ENCODE data around the gene PDGFRB. TPM values are rescaled to one million over a fixed set of nuclear protein-coding genes. Genes with fewer than 3 reads are reported as not detected.
"Not testable (repeated sequence)": the region's sequence is repeated elsewhere in the genome, so short reads cannot be mapped to it uniquely, and the experiment has no call there.

Gene PDGFRB
- total RNA-seq, 1 donor from 2014 or later, result 74.8 TPM

DNA sequence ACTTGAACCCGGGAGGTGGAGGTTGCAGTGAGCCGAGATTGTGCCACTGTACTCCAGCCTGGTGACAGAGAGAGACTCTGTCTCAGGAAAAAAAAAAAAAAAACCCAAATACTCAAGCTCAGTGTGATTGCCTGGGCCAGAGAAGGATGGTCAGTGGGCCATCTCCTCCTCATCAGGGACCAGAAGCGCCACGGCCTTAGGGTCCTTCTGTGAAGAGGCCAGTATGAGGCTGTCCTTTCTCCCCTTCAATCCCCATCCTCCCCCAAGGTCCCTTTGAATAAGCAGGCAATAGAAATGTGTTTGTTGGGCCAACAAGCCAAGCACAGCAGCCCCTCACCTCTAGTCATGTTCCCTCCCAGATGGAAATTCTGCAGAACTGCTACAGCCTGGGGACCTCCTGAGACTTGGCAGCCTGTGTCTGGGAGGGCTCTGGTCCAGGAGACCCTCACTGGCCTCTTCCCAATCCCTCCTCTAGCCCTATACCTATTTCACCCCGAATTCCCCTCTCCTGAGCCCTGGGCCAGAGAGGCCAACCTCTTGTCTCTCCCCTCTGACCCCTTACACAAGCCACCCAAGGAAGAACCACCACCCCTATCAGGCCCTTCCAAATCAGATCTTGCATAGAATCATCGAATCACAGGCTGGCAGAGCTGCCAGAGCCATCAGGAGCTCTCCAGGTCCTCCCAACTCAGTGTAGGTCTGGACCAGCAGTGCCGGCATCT lies 70.3 kb downstream of the PDGFRB start:
- TF ChIP-seq, protein P1, sequence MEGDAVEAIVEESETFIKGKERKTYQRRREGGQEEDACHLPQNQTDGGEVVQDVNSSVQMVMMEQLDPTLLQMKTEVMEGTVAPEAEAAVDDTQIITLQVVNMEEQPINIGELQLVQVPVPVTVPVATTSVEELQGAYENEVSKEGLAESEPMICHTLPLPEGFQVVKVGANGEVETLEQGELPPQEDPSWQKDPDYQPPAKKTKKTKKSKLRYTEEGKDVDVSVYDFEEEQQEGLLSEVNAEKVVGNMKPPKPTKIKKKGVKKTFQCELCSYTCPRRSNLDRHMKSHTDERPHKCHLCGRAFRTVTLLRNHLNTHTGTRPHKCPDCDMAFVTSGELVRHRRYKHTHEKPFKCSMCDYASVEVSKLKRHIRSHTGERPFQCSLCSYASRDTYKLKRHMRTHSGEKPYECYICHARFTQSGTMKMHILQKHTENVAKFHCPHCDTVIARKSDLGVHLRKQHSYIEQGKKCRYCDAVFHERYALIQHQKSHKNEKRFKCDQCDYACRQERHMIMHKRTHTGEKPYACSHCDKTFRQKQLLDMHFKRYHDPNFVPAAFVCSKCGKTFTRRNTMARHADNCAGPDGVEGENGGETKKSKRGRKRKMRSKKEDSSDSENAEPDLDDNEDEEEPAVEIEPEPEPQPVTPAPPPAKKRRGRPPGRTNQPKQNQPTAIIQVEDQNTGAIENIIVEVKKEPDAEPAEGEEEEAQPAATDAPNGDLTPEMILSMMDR (conservative IDR thresholded peaks at IDR 0.05), result no peak
- no peaks in the 10 kb centered on the region for H3K36me3 Mint-ChIP-seq
- H3K4me1 Mint-ChIP-seq (ENCODE audit: unreplicated experiment), result peaks cover 13% of the 10 kb centered on the region
- H3K4me3 Mint-ChIP-seq, result no peak overlapping the region
- peaks cover 20% of the 10 kb centered on the region for H3K27me3 Mint-ChIP-seq
- peak; percentile 43 for DNase-seq (ENCODE audit: extremely low spot score, unreplicated experiment)
- no peaks in the 10 kb centered on the region for H3K9me3 Mint-ChIP-seq
- no peak overlapping the region for H3K27ac Mint-ChIP-seq

DNA sequence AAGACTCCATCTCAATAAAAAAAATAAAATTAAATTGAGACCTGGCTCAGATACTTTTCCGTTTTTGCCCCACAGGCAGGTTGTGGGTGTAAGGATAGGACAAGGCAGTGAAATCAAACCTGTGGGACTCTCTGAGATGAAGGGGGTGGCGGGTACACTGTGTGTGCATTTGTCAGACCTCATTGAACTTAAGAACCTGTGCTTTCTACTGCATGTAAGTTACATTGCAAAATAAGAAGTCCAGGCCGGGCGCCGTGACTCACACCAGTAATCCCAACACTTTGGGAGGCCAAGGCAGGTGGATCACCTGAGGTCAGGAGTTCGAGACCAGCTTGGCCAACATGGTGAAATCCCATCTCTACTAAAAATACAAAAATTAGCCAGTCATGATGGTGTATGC lies 70.9 kb downstream of the PDGFRB start:
- H3K4me3 Mint-ChIP-seq, H3K9me3 Mint-ChIP-seq, H3K27ac Mint-ChIP-seq, H3K36me3 Mint-ChIP-seq: not testable (repeated sequence)
- peaks cover 14% of the 10 kb centered on the region for H3K4me1 Mint-ChIP-seq (ENCODE audit: unreplicated experiment)
- peaks cover 20% of the 10 kb centered on the region for H3K27me3 Mint-ChIP-seq
- peak; percentile 50 for DNase-seq (ENCODE audit: extremely low spot score, unreplicated experiment)

- peaks cover 24% of the 10 kb centered on the region for H3K27me3 Mint-ChIP-seq
- TF ChIP-seq, protein P1 (conservative IDR thresholded peaks at IDR 0.05), result no peak
- peaks cover 26% of the 10 kb centered on the region for H3K4me1 Mint-ChIP-seq (ENCODE audit: unreplicated experiment)
- no peaks in the 10 kb centered on the region for H3K9me3 Mint-ChIP-seq
- no peak overlapping the region for H3K4me3 Mint-ChIP-seq
- H3K36me3 Mint-ChIP-seq, result no peaks in the 10 kb centered on the region
- H3K27ac Mint-ChIP-seq, result no peak overlapping the region
- DNase-seq (ENCODE audit: extremely low spot score, unreplicated experiment), result peak; percentile 40
Observed at GRCh38 chr5:150082889-150083288, 72.8 kb downstream of the PDGFRB start.

DNA sequence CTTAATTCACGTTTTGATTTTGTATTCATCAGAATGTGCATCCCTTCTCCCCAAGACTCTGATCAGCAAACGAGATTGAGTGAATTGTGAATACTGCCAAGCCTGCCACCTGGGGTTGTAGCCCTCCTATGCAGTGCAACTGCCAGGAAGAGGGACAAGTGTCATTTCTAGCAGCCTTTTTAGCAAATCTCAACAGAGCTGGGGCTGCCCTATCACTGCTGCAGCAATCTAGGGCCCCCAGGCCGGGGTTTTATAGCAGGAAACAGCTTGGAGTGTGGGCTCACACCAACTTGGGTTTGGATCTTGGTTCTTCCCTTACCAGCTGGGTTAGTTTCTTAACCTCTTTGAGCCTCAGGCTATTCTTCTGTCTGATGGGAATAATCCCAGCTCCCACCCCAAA lies 73.3 kb downstream of the PDGFRB start:
- Mint-ChIP-seq H3K36me3 (no peaks in the 10 kb centered on the region), H3K4me1 (ENCODE audit: unreplicated experiment) (peaks cover 26% of the 10 kb centered on the region), H3K27me3 (peaks cover 24% of the 10 kb centered on the region), H3K4me3 (no peak overlapping the region), H3K27ac (no peak overlapping the region), H3K9me3 (no peaks in the 10 kb centered on the region)
- DNase-seq (ENCODE audit: extremely low spot score, unreplicated experiment), result peak; percentile 37
- TF ChIP-seq, protein P1 (conservative IDR thresholded peaks at IDR 0.05), result no peak

- H3K36me3 Mint-ChIP-seq, result no peaks in the 10 kb centered on the region
- DNase-seq (ENCODE audit: extremely low spot score, unreplicated experiment), result peak; percentile 66
- H3K4me1 Mint-ChIP-seq (ENCODE audit: unreplicated experiment), result peaks cover 26% of the 10 kb centered on the region
- H3K4me3 Mint-ChIP-seq, result no peak overlapping the region
- TF ChIP-seq, protein P1 (conservative IDR thresholded peaks at IDR 0.05), result no peak
- H3K9me3 Mint-ChIP-seq, result no peaks in the 10 kb centered on the region
- H3K27ac Mint-ChIP-seq, result no peak overlapping the region
- H3K27me3 Mint-ChIP-seq, result peaks cover 21% of the 10 kb centered on the region
Observed at GRCh38 chr5:150081541-150082283, 73.9 kb downstream of the PDGFRB start.

Measured in type B pancreatic cell (in vitro differentiated cells).